HepG2 (cell line): ENCODE results near the gene C2orf80. TPM values are rescaled to one million over a fixed set of nuclear protein-coding genes. Genes with fewer than 3 reads are reported as not detected.

Experiments used
- GLI4 ChIP-seq: sonication (generic); formaldehyde crosslinking; IDR thresholded peaks from 2 replicates; pipeline ENCODE4 v1.5.1; 2020; ENCODE audit warnings: missing genetic modification reagents, mild to moderate bottlenecking, moderate library complexity, borderline replicate concordance
- HMG20B ChIP-seq: conservative IDR thresholded peaks from 2 replicates; pipeline ENCODE4 v1.6.1; 2016; ENCODE audit warnings: missing genetic modification reagents, missing compliant biosample characterization
- IRF2 ChIP-seq: IDR thresholded peaks from 2 replicates; pipeline ENCODE4 v1.6.1; 2018; ENCODE audit warnings: missing genetic modification reagents, missing compliant biosample characterization
- KAT8 ChIP-seq: IDR thresholded peaks from 2 replicates; pipeline ENCODE4 v1.6.1; 2016; ENCODE audit warnings: missing genetic modification reagents, missing compliant biosample characterization
- MIXL1 ChIP-seq: IDR thresholded peaks from 2 replicates; pipeline ENCODE4 v1.6.1; 2016
- MNT ChIP-seq: fragments of 450-650 bp; IDR thresholded peaks from 2 replicates; pipeline ENCODE4 v1.6.1; 2016
- NFIC ChIP-seq: IDR thresholded peaks from 2 replicates; pipeline ENCODE4 v1.6.1; 2012; ENCODE audit warnings: mild to moderate bottlenecking, low read length, inconsistent platforms
- NONO ChIP-seq, 2 experiments: fragments of 450-650 bp in 1 of 2; sonication (generic) in 1 of 2; formaldehyde crosslinking in 1 of 2; IDR thresholded peaks in 1 of 2; conservative IDR thresholded peaks in 1 of 2; 2 replicates each; pipeline versions ENCODE4 v1.6.1 to v1.8.0; 2017 to 2022; ENCODE audit warnings: mild to moderate bottlenecking in 1 of 2, missing genetic modification reagents in 1 of 2, moderate library complexity in 1 of 2
- PHF20 ChIP-seq: sonication (generic); formaldehyde crosslinking; IDR thresholded peaks from 2 replicates; pipeline ENCODE4 v1.5.0; 2020; ENCODE audit warnings: mild to moderate bottlenecking, missing genetic modification reagents
- SATB2 ChIP-seq: sonication (generic); formaldehyde crosslinking; IDR thresholded peaks from 2 replicates; pipeline ENCODE4 v1.5.0; 2020; ENCODE audit warnings: missing genetic modification reagents
- ZFY ChIP-seq: sonication (generic); formaldehyde crosslinking; IDR thresholded peaks from 2 replicates; pipeline ENCODE4 v1.4.0; 2020; ENCODE audit warnings: missing genetic modification reagents
- ZMYM4 ChIP-seq: sonication (generic); formaldehyde crosslinking; IDR thresholded peaks from 2 replicates; pipeline ENCODE4 v1.8.1; 2023; ENCODE audit warnings: mild to moderate bottlenecking, missing genetic modification reagents
- ZNF12 ChIP-seq: sonication (generic); formaldehyde crosslinking; IDR thresholded peaks from 2 replicates; pipeline ENCODE4 v1.5.0; 2020; ENCODE audit warnings: missing genetic modification reagents
- ZNF205 ChIP-seq: IDR thresholded peaks from 2 replicates; pipeline ENCODE4 v1.6.1; 2018; ENCODE audit warnings: missing biosample characterization, missing genetic modification reagents
- ZNF414 ChIP-seq: sonication (generic); formaldehyde crosslinking; IDR thresholded peaks from 2 replicates; pipeline ENCODE4 v1.5.0; 2020; ENCODE audit warnings: missing genetic modification reagents
- ZNF431 ChIP-seq: sonication (generic); formaldehyde crosslinking; IDR thresholded peaks from 2 replicates; pipeline ENCODE4 v1.9.0; 2022; ENCODE audit warnings: missing genetic modification reagents, low read depth, mild to moderate bottlenecking, borderline replicate concordance
- ZNF510 ChIP-seq: sonication (generic); formaldehyde crosslinking; IDR thresholded peaks from 2 replicates; pipeline ENCODE4 v1.4.0; 2020; ENCODE audit warnings: low read depth, mild to moderate bottlenecking, missing genetic modification reagents
- ZNF513 ChIP-seq: sonication (generic); formaldehyde crosslinking; conservative IDR thresholded peaks from 2 replicates; pipeline ENCODE4 v1.5.0; 2020; ENCODE audit warnings: missing genetic modification reagents
- ZNF597 ChIP-seq: sonication (generic); formaldehyde crosslinking; IDR thresholded peaks from 2 replicates; pipeline ENCODE4 v1.5.0; 2020; ENCODE audit warnings: missing genetic modification reagents
- ZNF687 ChIP-seq: sonication (generic); formaldehyde crosslinking; IDR thresholded peaks from 2 replicates; pipeline ENCODE4 v1.5.1; 2020; ENCODE audit warnings: mild to moderate bottlenecking, missing genetic modification reagents, moderate library complexity
- polyA plus RNA-seq, 8 experiments: library from polyadenylated mRNA; depleted of rRNA in 3 of 8; stranded (reverse) in 7 of 8; unstranded in 1 of 8; fragments of >200 nt; fragmentation: Illumina TruSeq in 4 of 8; extraction: Trizol in 4 of 8; gene quantifications; 2 replicates each; pipeline versions ENCODE4 v1.2.1 to v1.2.3, GENCODE V29; 2011 to 2016; ENCODE audit warnings: low read depth in 4 of 8, missing spikeins in 1 of 8, mixed read lengths in 1 of 8; ENCODE audit not compliant: insufficient read depth in 1 of 8
- total RNA-seq, 5 experiments: library from RNA; depleted of rRNA; stranded (reverse); fragments of >200 nt; fragmentation: Illumina TruSeq; extraction: Trizol; gene quantifications; 2 replicates each; pipeline ENCODE4 v1.2.3, GENCODE V29; 2016; ENCODE audit warnings: low read depth in 1 of 5

The C2orf80 gene
- total and polyA plus RNA-seq, 2 of the 13 experiments (the other 11 are each of a cell fraction or from before 2014, with no cell fraction given), result not detected

GRCh38 chr2:208129744-208130711, 59.8 kb downstream of the C2orf80 start, which contains the start of gene CRYGC (continued):
- TF ChIP-seq ZNF513 (no peak), ZNF414 (CRISPR knock-in tag) (peak; percentile 60; the same call in 1 of the 2 replicates), ZNF687 (CRISPR knock-in tag) (no peak), ZNF431 (CRISPR knock-in tag) (no peak), ZNF12 (CRISPR knock-in tag) (0 out of 2 replicates have a peak, but pooled peaks have one; percentile 22), MNT (no peak), ZMYM4 (CRISPR knock-in tag) (peak; percentile 64; the same call in 1 of the 2 replicates), ZNF597 (no peak), ZNF510 (CRISPR knock-in tag) (no peak), MIXL1 (CRISPR knock-in tag) (peak; percentile 81; the same call in 1 of the 2 replicates), KAT8 (CRISPR knock-in tag) (peak; percentile 66), SATB2 (CRISPR knock-in tag) (no peak), HMG20B (no peak), NONO (IDR thresholded peaks at IDR 0.05) (no peak), NONO (CRISPR knock-in tag; conservative IDR thresholded peaks at IDR 0.05) (0 out of 2 replicates have a peak, but pooled peaks have one; percentile 31), PHF20 (no peak; the same call in 1 of the 2 replicates), IRF2 (CRISPR knock-in tag) (peak; percentile 73), NFIC (no peak), ZNF205 (CRISPR knock-in tag) (0 out of 2 replicates have a peak, but pooled peaks have one; percentile 72), GLI4 (CRISPR knock-in tag) (no peak), ZFY (CRISPR knock-in tag) (peak; percentile 75)
